ENCODE measurements around the gene PDE3B. TPM values are rescaled to one million over a fixed set of nuclear protein-coding genes. Genes with fewer than 3 reads are reported as not detected.

Gene PDE3B
- total and polyA plus RNA-seq, 2 experiments from 2014 or later = 6.4 to 16.9 TPM

DNA sequence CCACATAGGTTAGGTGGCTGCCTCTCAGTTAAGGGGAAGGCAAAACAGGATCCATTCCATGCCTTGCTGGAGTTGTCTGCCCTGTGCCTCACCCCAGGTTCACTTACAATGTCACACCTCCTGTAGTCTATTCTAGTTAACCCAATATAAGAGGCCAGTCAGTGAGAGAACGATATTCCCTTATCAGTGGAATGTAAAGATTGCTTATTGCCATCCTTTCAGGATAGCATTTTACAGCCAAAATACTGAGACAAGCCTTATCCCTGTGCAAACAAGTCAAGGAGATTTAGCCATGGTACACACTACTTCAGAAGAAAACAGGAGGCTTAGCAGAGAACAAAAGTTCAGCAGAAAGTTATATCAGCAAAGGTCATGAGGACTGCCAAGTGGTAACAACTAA lies 242.9 kb downstream of the PDE3B start:
- no peaks in the 10 kb centered on the region for H3K36me3 ChIP-seq
- peaks cover 10% of the 10 kb centered on the region for H3K4me1 ChIP-seq (ENCODE audit: low read depth)
- peak overlapping the region; percentile 43 for H3K27ac ChIP-seq
- no peaks in the 10 kb centered on the region for H3K27me3 ChIP-seq
- no peaks in the 10 kb centered on the region for H3K9me3 ChIP-seq (ENCODE audit: low read depth)
- no peak for DNase-seq (ENCODE audit: low read depth in 1 of 2, low spot score in 1 of 2)
- H3K4me3 ChIP-seq = no peak overlapping the region
- TF ChIP-seq, protein P1, sequence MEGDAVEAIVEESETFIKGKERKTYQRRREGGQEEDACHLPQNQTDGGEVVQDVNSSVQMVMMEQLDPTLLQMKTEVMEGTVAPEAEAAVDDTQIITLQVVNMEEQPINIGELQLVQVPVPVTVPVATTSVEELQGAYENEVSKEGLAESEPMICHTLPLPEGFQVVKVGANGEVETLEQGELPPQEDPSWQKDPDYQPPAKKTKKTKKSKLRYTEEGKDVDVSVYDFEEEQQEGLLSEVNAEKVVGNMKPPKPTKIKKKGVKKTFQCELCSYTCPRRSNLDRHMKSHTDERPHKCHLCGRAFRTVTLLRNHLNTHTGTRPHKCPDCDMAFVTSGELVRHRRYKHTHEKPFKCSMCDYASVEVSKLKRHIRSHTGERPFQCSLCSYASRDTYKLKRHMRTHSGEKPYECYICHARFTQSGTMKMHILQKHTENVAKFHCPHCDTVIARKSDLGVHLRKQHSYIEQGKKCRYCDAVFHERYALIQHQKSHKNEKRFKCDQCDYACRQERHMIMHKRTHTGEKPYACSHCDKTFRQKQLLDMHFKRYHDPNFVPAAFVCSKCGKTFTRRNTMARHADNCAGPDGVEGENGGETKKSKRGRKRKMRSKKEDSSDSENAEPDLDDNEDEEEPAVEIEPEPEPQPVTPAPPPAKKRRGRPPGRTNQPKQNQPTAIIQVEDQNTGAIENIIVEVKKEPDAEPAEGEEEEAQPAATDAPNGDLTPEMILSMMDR (IDR thresholded peaks at IDR 0.05; ENCODE audit: low read depth, low read length) = no peak

DNA sequence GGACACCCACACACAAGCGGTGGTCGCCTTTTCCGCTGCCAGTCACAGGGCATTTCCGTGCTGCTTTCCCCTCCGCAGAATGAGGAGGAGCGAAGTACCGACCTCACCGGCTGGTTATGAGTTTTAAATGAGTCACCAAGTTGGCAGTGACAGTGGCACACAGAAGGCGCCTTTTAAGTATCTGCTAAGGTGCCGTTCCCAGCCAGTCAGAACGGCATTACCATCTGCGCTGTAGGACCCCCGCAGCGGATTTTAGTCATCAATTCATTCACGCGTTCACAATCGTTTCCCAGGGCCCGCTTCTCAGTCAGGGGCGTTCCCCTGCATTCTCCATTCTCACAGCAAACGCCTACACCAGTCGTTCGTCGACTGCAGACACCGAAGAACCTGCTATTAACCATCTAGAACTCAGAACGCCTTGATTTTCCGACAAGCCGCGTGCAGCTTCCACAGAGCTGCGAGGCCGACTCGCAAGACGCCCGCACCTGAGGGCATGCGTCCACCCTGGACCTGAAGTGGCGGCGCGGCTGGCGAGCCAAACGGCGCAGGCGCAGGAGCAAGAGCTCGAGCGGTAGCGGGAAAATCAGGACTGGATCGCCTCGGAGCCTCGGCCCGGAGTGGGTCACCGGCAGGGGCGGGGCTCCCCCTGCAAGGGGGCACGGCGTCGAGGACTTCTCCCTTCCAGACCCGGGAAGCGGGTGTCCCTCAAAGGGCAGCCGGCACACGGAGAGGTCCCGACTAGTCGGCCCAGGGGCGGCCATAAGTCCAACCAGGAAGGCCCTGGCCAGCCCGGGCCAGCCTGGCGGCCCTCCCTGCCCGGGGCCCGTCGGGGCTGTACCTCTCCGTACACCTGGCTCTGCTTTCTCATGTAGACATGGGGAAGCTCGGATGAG lies 247.8 kb downstream of the PDE3B start:
- Histone ChIP-seq H3K4me1 (ENCODE audit: low read depth) (peaks cover 4% of the 10 kb centered on the region), H3K36me3 (no peaks in the 10 kb centered on the region), H3K9me3 (ENCODE audit: low read depth) (no peaks in the 10 kb centered on the region), H3K27ac (peak overlapping the region; percentile 10), H3K4me3 (peak overlapping the region; percentile 41), H3K27me3 (no peaks in the 10 kb centered on the region)
- DNase-seq (ENCODE audit: low read depth in 1 of 2, low spot score in 1 of 2) = peak; percentile 93 to 94
- TF ChIP-seq, protein P1 (IDR thresholded peaks at IDR 0.05; ENCODE audit: low read depth, low read length) = no peak

DNA sequence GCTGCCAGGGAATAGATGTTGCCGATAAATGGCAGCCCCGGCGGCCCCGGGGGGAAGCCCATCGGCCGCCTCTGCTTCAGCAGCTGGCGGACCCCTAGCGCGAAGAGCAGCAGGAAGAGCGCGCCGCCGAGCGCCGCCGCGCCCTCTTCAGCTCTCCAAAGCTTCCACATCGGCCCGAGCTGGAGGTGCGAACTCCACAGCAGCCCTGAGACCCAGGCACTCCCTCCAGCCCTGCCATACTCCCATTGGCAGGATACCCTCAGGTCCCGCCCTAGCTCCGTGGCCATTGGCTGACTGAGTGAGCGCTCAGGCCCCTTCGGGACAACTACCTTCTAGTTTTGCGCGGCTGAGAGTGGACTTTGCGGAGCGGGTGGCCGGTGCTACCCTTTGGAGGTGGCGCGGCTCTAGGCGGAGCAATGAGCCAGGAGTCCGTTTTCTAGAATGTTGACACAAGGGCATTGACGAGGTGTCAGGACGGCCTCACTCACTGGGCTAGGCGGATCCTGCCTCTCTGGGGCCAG lies 248.5 kb downstream of the PDE3B start, which contains the start of gene CYP2R1:
TSS of gene CYP2R1 (minus strand) at position 196 of the 521 bp plus-strand sequence. CDS start at position 170, 26 bp downstream.
- Histone ChIP-seq H3K4me3 (peak within 1 kb of the TSS; percentile 41), H3K9me3 (ENCODE audit: low read depth) (no peaks in the 10 kb centered on the region), H3K36me3 (no peaks in the 10 kb centered on the region), H3K27ac (peak within 1 kb of the TSS; percentile 10), H3K4me1 (ENCODE audit: low read depth) (no peaks in the 10 kb centered on the region), H3K27me3 (no peaks in the 10 kb centered on the region)
- DNase-seq (ENCODE audit: low read depth in 1 of 2, low spot score in 1 of 2) = peak; percentile 96 to 99
- TF ChIP-seq, protein P1 (IDR thresholded peaks at IDR 0.05; ENCODE audit: low read depth, low read length) = peak; percentile 9

DNA sequence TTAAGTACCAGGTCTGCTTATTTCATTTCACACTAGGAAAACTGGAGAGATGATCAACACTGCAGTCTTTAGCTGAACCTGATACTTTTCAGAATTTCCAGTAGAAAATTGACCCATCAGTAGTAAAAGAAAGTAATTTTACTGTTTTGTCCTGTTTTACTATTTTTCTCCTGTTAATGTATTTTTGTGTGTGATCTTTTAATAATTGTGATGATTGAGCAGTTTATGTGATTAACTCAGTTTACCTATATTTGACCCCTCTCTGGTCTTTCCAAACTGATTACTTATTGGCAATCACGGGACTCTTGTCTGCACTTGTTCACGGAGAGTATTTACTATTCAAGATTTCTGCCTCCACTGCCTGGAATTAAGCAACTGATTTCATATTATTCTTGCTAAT lies 249.0 kb downstream of the PDE3B start:
- Histone ChIP-seq H3K9me3 (ENCODE audit: low read depth) (no peaks in the 10 kb centered on the region), H3K27ac (no peak overlapping the region), H3K4me1 (ENCODE audit: low read depth) (no peaks in the 10 kb centered on the region), H3K4me3 (peak overlapping the region; percentile 41), H3K36me3 (no peaks in the 10 kb centered on the region), H3K27me3 (no peaks in the 10 kb centered on the region)
- no peak for DNase-seq (ENCODE audit: low read depth in 1 of 2, low spot score in 1 of 2)
- TF ChIP-seq, protein P1 (IDR thresholded peaks at IDR 0.05; ENCODE audit: low read depth, low read length) = no peak

DNA sequence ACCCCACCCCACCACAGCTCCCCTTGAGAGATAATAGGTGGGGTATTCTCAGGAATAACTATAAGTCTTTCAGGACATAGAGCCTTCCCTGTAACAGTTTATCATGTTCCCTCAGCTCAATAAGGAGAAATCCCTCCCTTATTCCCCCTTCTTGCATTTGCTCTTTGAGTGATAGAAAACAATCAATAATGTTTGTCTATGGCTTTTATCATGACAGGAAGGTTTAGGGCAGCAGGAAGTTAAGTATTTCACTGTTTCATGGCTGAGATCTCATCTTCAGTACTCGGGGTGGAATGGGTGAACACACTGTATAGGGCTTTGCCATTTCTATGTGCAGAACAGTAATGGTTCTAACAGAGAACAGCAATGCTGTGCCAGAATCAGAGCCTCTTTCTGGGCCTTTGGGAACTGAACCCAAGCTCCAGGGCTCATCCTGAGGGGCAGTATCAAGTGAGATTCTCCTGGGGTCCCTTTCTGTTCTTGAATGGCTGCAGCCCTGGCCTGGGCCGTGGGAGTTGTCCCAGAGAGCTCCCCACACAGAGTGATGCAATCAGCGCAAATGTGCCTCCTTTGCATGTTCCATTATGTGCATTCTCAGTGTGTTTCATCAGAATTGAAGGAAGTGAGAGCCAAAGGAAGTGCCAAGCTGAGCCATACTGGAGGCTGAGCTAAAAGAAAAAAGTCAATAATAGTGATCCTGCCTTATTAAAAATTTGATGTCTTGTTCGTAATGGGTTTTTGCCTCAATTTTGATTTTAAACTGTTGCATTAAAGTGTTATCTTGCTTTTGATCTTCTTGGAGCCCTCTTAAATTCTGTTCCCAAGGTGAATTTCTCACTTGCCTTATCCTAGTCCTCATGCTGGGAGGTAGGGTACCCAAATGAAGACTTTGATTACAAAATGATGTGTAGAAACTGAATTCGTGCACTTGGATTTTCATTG lies 251.3 kb downstream of the PDE3B start:
- DNase-seq (ENCODE audit: low read depth in 1 of 2, low spot score in 1 of 2) = peak in 1 of 2 donors; percentile 94
- TF ChIP-seq, protein P1 (IDR thresholded peaks at IDR 0.05; ENCODE audit: low read depth, low read length) = no peak
- no peaks in the 10 kb centered on the region for H3K36me3 ChIP-seq
- H3K27me3 ChIP-seq = no peaks in the 10 kb centered on the region
- no peak overlapping the region for H3K4me3 ChIP-seq
- H3K9me3 ChIP-seq (ENCODE audit: low read depth) = no peaks in the 10 kb centered on the region
- no peaks in the 10 kb centered on the region for H3K4me1 ChIP-seq (ENCODE audit: low read depth)
- H3K27ac ChIP-seq = no peak overlapping the region
